PC-3 (cell line): ENCODE data around the gene DHRS3. TPM values are rescaled to one million over a fixed set of nuclear protein-coding genes. Genes with fewer than 3 reads are reported as not detected.

Experiments used
- ATAC-seq: fragments of 200-7000 bp; cut with Tn5 transposase; 2 replicates; pipeline ENCODE4 v1.9.1; 2020; ENCODE audit warnings: mild to moderate bottlenecking, moderate library complexity
- BruUV-seq: library from RNA; stranded (reverse); fragments of 400-500 nt; replicated peaks from 2 replicates; lab custom pipeline; 2021; lab: Mats Ljungman, UMichigan
- CTCF ChIA-PET: fragments of 300-600 bp; sonication (Branson Sonifier 250); formaldehyde crosslinking; loops from one replicate; lab custom pipeline; 2022; ENCODE audit warnings: antibody characterized with exemption; lab: Charles Lee
- POLR2A ChIA-PET: fragments of 300-600 bp; sonication (Branson Sonifier 250); formaldehyde crosslinking; loops from one replicate; lab custom pipeline; 2022; ENCODE audit warnings: antibody characterized with exemption; ENCODE audit not compliant: unreplicated experiment; lab: Charles Lee
- DNase-seq: peaks from one replicate; pipeline ENCODE4 v3.0.0-alpha.2; 2015
- H2AFZ ChIP-seq: fragments of 300-600 bp; sonication (generic); 2 replicates; pipeline ENCODE4 v1.6.0; 2016; ENCODE audit warnings: antibody characterized with exemption, low read length
- H3F3A ChIP-seq: fragments of 300-600 bp; sonication (generic); one replicate; pipeline ENCODE4 v1.6.0; 2017; ENCODE audit warnings: antibody characterized with exemption, low read length, control low read depth, mild to moderate bottlenecking; ENCODE audit not compliant: unreplicated experiment
- H3K27ac ChIP-seq: fragments of 300-600 bp; sonication (generic); 2 replicates; pipeline ENCODE4 v1.5.1; 2016; ENCODE audit warnings: mild to moderate bottlenecking, low read length
- H3K27me3 ChIP-seq: fragments of 300-600 bp; sonication (generic); 2 replicates; pipeline ENCODE4 v1.6.1; 2016; ENCODE audit warnings: low read length, mixed read lengths
- H3K36me3 ChIP-seq: fragments of 300-600 bp; sonication (generic); 2 replicates; pipeline ENCODE4 v1.6.1; 2016; ENCODE audit warnings: low read depth, mixed run types, low read length, mixed read lengths
- H3K4me1 ChIP-seq: fragments of 300-600 bp; sonication (generic); 2 replicates; pipeline ENCODE4 v1.5.1; 2016; ENCODE audit warnings: low read length; ENCODE audit not compliant: insufficient read depth
- H3K4me2 ChIP-seq: fragments of 300-600 bp; sonication (generic); 2 replicates; pipeline ENCODE4 v1.6.0; 2016; ENCODE audit warnings: low read length
- H3K4me3 ChIP-seq: fragments of 300-600 bp; sonication (generic); 2 replicates; pipeline ENCODE4 v1.5.1; 2016; ENCODE audit warnings: mild to moderate bottlenecking, low read length, mixed read lengths
- H3K79me2 ChIP-seq: fragments of 300-600 bp; sonication (generic); 2 replicates; pipeline ENCODE4 v1.6.1; 2017; ENCODE audit warnings: low read length, mixed read lengths
- H3K9ac ChIP-seq: fragments of 300-600 bp; sonication (generic); 2 replicates; pipeline ENCODE4 v1.6.0; 2016; ENCODE audit warnings: mild to moderate bottlenecking, low read length
- H3K9me2 ChIP-seq: fragments of 300-600 bp; sonication (generic); replicated peaks from 2 replicates; pipeline ENCODE4 v1.6.1; 2016; ENCODE audit warnings: mixed run types, low read length, mixed read lengths
- H3K9me3 ChIP-seq: fragments of 300-600 bp; sonication (generic); 2 replicates; pipeline ENCODE4 v1.6.1; 2016; ENCODE audit warnings: low read length, mixed read lengths
- H4K20me1 ChIP-seq: fragments of 300-600 bp; sonication (generic); 2 replicates; pipeline ENCODE4 v1.6.1; 2016; ENCODE audit warnings: low read length, mixed read lengths
- EZH2 ChIP-seq: fragments of 300-600 bp; sonication (generic); IDR thresholded peaks from one replicate; pipeline ENCODE4 v1.6.1; 2017; ENCODE audit warnings: antibody characterized with exemption, mild to moderate bottlenecking, low read length; ENCODE audit not compliant: unreplicated experiment
- EZH2phosphoT487 ChIP-seq: fragments of 300-600 bp; sonication (generic); IDR thresholded peaks from 2 replicates; pipeline ENCODE4 v1.6.1; 2018; ENCODE audit warnings: mild to moderate bottlenecking, antibody characterized with exemption, low read length, borderline replicate concordance
- intact Hi-C: fragments of 100-400 bp; cut with micrococcal nuclease; formaldehyde crosslinking; loops from 2 replicates; pipeline ENCODE4 v1.9.0; 2023
- total RNA-seq: library from RNA; depleted of rRNA; stranded (reverse); fragments of >200 nt; gene quantifications from 2 replicates; pipeline ENCODE4 v1.2.3, GENCODE V29; 2014
- TF ChIP-seq, protein P1 (sequence below): fragments of 300-600 bp; sonication (generic); conservative IDR thresholded peaks from 2 replicates; pipeline ENCODE4 v1.5.1; 2017; ENCODE audit warnings: antibody characterized with exemption, low read depth, mild to moderate bottlenecking, low read length

Gene DHRS3
- total RNA-seq, 1 experiment from 2014 or later = 105 TPM

DNA sequence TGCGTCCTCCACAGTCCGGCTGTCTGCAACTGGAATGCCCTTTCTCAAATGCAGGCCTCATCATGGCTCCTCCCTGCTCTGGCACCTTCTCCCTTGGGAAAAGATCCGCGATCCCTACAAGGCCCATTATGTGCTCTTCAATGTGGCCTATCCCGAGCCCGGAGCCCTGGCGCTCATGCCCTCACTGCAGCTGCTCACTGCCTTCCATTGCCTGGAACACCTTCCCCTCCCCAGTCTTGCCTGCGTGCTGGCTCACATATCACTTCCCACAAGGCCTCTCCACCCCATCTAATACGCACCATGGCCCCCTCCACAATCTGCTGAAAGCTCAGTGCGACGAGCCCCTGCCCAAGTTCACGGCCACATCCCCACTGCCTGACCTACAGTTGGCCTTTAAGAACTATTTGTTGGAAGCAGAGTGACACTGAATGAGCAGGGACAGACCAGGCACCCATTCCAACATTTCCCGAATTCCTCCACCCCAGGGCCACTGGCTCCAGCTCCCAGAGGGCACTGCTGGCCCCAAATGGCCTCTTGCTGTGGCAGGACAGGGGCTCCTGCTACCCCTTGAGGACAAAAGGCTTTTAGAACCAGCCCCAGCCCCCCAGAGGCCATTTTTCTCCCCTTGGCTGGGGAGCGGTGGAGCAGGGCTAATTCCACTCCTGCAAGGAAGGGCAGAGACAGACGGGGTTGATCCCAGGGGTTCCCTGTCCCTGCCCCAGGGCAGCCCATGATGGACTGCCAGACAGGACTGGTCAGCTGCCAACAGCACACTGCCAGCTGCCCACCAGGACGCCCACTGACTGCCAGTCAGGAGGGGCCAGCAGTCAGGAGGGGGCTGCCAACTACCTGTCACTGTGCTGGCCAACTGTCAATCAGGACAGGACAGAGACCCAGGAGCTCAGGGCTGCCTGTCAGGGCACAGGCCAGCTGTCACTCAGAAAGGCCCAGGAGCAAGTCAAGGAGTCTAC, 64.8 kb downstream of the DHRS3 start:
- BruUV-seq = no TSS peak
- H3K4me1 ChIP-seq = peaks cover 18% of the 10 kb centered on the region

DNA sequence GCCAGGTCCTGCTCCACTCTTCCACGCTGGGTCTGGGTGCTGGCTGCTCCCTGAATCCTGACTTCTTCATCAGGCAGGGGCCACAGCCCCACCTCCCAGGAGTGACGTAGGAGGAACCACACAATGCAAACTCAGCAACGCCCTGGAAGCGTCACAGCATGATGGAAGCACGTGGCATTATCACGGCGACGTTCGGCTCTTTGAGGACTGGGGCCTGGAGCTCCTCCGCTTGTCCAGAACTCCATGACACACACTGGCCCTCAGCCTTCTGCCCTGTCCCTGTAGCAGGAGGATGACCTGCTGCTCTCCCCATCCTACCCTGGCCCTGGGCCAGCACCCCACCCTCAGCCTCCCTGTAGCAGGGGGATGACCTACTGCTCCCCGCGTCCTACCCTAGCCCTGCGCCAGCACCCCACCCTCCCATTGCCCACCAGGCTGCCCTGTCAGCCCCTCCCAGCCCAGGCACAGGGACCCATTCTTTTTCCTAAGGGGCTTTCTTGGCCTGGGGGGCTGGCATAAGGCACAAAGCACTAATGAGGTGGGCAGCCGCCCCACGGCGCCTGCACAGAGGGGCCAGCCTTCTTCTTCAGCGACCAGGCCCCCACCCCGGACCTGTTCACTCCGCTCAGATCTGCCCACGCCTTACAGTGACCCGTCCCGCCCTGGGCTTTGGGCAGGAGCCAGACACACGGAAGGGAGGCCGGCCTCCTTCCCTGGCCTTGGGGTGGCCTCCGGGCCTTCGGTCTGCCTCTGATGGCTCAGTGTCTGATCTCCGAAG, 65.7 kb downstream of the DHRS3 start:
- no peak overlapping the region for H3K4me3 ChIP-seq
- ATAC-seq (no peak), DNase-seq (no peak)
- H3K9me3 ChIP-seq = no peaks in the 10 kb centered on the region
- no peaks in the 10 kb centered on the region for H3K9me2 ChIP-seq
- ChIA-PET CTCF (no interaction called here), POLR2A (no interaction called here)
- H3K79me2 ChIP-seq = no peaks in the 10 kb centered on the region
- intact Hi-C loops = no loop called here
- H3K36me3 ChIP-seq = no peaks in the 10 kb centered on the region
- no peak overlapping the region for H2AFZ ChIP-seq
- no peak overlapping the region for H3K4me2 ChIP-seq
- no peaks in the 10 kb centered on the region for H3K27me3 ChIP-seq
- no peaks in the 10 kb centered on the region for H3F3A ChIP-seq
- no peak overlapping the region for H3K27ac ChIP-seq
- H3K9ac ChIP-seq = no peak overlapping the region
- no TSS peak for BruUV-seq
- peaks cover 18% of the 10 kb centered on the region for H3K4me1 ChIP-seq
- TF ChIP-seq EZH2phosphoT487 (no peak), EZH2 (no peak)
- TF ChIP-seq, protein P1, sequence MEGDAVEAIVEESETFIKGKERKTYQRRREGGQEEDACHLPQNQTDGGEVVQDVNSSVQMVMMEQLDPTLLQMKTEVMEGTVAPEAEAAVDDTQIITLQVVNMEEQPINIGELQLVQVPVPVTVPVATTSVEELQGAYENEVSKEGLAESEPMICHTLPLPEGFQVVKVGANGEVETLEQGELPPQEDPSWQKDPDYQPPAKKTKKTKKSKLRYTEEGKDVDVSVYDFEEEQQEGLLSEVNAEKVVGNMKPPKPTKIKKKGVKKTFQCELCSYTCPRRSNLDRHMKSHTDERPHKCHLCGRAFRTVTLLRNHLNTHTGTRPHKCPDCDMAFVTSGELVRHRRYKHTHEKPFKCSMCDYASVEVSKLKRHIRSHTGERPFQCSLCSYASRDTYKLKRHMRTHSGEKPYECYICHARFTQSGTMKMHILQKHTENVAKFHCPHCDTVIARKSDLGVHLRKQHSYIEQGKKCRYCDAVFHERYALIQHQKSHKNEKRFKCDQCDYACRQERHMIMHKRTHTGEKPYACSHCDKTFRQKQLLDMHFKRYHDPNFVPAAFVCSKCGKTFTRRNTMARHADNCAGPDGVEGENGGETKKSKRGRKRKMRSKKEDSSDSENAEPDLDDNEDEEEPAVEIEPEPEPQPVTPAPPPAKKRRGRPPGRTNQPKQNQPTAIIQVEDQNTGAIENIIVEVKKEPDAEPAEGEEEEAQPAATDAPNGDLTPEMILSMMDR = no peak
- H4K20me1 ChIP-seq = no peaks in the 10 kb centered on the region

More for the DNA sequence above, 64.8 kb downstream of the DHRS3 start:
- TF ChIP-seq, protein P1 = no peak
- no peak for TF ChIP-seq EZH2
- TF ChIP-seq EZH2phosphoT487 = no peak
- no peaks in the 10 kb centered on the region for H3K36me3 ChIP-seq
- H3K9me3 ChIP-seq = no peaks in the 10 kb centered on the region
- H3K27me3 ChIP-seq = no peaks in the 10 kb centered on the region
- DNase-seq (no peak), ATAC-seq (no peak)
- CTCF ChIA-PET = no interaction called here
- no peaks in the 10 kb centered on the region for H4K20me1 ChIP-seq
- H3K27ac ChIP-seq = no peak overlapping the region
- H2AFZ ChIP-seq = no peak overlapping the region
- POLR2A ChIA-PET = no interaction called here
- H3K9me2 ChIP-seq = no peaks in the 10 kb centered on the region
- H3K9ac ChIP-seq = no peak overlapping the region
- intact Hi-C loops = no loop called here
- H3K4me3 ChIP-seq = no peak overlapping the region
- H3F3A ChIP-seq = no peaks in the 10 kb centered on the region
- no peak overlapping the region for H3K4me2 ChIP-seq
- no peaks in the 10 kb centered on the region for H3K79me2 ChIP-seq
